T-helper 1 cell (primary cell): ENCODE results near the gene KLHL29.

Experiments used
- DNase-seq, 5 donors: peaks; one replicate each; pipeline ENCODE4 v3.0.0-alpha.2; 2012 to 2020

Gene KLHL29

GRCh38 chr2:23751747-23752265 lies 366.8 kb downstream of the KLHL29 start:
- DNase-seq = no peak

- no peak for DNase-seq
Measured at GRCh38 chr2:23753291-23754010, 368.5 kb downstream of the KLHL29 start.

GRCh38 chr2:23754970-23755369 lies 370.0 kb downstream of the KLHL29 start:
- no peak for DNase-seq

GRCh38 chr2:23756593-23757292 lies 371.8 kb downstream of the KLHL29 start:
- no peak for DNase-seq

GRCh38 chr2:23757686-23758433 lies 372.9 kb downstream of the KLHL29 start:
- DNase-seq = no peak
